Suppressor macrophage treated with lipopolysaccharide for 4 hours (primary cell): ENCODE measurements around the gene FLRT2.

Experiments used
- DNase-seq: peaks from one replicate; pipeline ENCODE4 v3.0.0-alpha.2; 2020

The FLRT2 gene, protein sequence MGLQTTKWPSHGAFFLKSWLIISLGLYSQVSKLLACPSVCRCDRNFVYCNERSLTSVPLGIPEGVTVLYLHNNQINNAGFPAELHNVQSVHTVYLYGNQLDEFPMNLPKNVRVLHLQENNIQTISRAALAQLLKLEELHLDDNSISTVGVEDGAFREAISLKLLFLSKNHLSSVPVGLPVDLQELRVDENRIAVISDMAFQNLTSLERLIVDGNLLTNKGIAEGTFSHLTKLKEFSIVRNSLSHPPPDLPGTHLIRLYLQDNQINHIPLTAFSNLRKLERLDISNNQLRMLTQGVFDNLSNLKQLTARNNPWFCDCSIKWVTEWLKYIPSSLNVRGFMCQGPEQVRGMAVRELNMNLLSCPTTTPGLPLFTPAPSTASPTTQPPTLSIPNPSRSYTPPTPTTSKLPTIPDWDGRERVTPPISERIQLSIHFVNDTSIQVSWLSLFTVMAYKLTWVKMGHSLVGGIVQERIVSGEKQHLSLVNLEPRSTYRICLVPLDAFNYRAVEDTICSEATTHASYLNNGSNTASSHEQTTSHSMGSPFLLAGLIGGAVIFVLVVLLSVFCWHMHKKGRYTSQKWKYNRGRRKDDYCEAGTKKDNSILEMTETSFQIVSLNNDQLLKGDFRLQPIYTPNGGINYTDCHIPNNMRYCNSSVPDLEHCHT

DNA sequence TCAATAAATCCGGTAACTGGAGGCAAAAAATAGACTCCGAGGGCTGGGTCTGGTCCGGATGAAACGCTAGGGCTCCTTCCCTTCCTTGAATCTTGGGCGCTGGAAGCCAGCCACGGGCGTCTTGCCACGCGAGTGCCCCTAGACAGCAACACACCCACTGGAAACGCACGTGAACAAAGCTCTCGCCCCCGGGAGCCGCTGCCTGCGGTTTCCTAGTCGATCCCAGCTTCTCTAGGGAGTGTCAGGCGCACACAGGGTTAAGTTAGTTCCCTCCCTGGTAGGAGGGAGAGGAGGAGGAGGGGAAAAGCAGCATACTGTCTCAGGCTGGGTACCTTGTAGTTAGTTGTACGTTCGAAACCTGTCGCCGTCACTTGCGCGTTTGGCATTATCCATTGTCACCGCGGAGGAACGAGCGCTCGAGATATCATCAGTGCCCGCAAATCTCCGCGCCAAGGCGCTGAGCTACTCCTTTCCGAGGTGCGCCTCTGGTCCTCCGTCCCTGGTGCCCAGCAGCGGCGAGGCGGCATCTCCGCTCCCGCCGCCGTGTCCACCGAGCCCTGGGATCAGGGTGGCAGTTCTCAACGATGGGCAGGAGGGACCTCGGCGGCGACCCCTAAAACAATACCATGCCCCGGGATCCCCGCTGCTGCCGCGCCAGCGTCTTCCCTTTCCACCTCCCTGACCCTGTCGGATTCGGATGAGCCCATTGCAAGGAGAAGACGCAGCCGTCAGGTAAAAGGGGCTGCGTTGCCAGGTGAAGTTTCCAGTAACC lies at the start of gene FLRT2:
Gene FLRT2 (plus strand): TSS at position 342 of the 772 bp plus-strand sequence. CDS start 91,371 bp downstream, outside the sequence.
- peak; percentile 41 for DNase-seq

DNA sequence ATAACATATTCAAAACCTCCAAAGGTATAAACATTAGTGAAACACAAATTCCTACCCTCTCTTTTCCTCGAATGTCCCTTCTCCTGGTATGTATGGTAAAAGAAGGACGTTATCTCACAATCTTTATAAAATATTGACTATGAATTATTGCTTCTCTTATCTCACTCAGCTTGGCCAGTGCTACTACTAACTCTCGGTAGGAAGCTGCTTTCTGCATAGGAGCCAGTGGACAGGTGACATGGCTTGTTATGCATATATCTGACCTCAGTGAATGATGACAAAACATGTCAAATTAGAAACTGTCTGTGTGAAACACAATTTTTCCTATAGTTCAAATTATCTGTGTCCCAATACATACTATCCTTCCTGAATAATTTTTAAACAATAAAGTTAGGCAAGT lies 48.5 kb upstream of the FLRT2 start:
- DNase-seq = no peak

GRCh38 chr14:85482552-85482951 lies 47.4 kb upstream of the FLRT2 start:
- DNase-seq = no peak

- no peak for DNase-seq
Measured at GRCh38 chr14:85483037-85483436, 46.9 kb upstream of the FLRT2 start.

DNA sequence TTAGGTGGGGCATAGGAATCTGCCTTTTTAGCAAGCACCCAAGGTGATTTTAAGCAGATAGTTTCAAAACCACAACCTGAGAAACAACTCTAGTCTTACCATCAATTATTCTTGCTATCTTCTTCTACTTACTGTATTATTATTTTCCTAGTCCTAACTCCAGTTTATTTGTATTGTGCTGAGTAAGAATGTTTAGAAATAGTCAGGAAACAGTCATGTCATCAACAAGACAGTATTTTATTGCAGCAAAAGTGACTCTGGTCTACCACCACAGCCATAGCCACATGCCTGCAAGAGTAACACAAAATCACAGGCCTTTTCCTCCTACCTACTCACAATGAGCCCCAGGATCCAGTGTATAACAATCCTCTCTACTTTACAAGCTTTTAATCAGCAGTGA lies 46.3 kb upstream of the FLRT2 start:
- no peak for DNase-seq

DNA sequence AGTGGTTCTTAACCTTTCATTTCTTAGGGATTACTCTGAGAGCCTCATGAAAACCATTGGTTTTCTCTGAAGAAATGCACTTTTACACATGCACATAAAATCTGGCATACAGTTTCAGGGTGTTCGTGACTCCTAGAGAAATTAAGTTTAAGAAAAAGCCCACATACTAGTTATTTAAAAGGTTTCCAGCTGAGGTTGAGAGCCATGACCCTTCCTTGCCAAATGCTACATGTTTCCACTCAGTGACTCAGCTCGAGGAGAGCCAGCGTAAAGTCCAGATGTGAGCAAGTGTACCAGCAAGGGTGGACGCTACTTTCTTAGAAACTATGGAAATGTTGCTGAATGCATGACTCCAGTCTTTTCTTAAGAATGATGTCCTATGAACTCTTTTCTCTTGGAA lies 42.7 kb upstream of the FLRT2 start:
- no peak for DNase-seq

DNA sequence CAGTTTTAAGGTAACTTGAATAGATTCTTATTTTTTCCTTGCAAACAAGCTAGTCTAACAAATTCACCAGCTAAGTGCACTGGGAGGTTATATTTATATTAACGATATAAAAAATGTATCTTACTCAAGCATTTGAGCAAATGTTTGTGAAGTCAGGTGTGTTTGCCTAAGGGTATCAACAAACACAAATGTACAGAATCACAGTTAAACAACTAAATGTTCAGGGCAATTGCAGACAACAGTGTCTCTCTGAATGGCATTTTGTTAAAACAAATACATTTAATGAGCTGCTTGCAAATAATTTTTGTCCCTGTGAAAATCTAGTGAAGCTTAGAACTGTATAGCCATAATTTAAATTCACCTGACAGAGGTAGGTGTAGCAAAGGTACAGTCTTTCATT lies 28.2 kb upstream of the FLRT2 start:
- DNase-seq = no peak

- no peak for DNase-seq
Measured at GRCh38 chr14:85508863-85509262, 21.1 kb upstream of the FLRT2 start.

- no peak for DNase-seq
Measured at GRCh38 chr14:85512451-85512850, 17.5 kb upstream of the FLRT2 start.

DNA sequence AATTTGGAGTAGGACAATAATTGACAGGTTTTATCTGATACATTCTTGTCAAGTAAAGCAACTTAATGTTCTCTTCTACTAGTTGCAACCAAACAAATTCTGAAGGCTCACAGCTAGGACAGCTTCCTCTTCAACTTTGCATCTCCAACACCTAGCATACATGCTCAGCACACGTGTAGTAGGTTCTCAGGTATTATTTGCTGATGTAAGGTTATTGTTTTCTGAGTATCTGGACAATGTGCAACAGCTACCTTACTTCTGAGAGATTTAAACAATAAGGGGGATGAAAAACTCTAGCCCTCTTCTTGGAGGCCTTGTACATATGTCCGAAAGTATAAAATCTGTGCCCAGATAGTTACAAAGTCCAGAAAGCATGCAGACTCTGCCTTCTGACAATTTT lies 15.5 kb upstream of the FLRT2 start:
- DNase-seq = no peak

DNA sequence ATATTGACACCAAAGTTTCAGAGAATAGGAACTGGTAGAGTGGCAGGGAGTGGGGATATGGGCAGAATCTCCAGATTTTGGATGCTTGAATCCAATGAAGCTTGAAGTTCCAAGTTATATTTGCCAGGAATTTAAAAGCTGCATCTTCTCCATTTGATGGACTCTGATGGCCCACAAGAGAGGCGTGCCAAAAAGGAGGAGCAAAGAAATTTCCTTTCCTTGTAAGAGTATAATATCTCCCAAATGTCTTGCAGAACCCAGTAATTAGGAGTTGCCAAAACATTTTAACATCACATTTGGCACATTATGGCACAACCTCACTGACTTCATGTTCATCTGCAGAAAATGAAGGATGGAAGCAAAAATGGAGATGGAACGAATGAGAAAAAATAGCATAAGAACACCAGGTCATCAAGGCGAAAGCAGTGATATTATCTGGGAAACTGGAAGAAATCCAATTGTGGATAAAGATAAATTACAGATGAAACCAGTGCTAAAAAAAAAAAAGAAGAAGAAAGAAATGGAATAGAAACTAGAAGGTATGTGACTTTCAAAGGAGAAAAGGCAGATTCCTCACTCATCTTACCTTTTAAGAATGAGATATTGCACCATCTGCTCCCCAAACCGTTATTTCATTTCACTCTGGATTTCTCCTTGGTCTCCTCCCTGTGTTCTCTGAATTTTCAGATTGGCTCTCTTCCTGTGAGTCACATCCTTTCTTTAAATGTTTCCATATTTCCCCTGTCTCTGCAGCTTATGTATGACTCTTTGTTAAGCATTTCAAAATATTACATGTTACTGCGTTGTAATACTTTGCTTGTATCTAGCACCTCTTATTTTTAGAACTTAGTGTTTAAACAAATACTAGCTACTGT lies 13.5 kb upstream of the FLRT2 start:
- peak; percentile 40 for DNase-seq

- no peak for DNase-seq
Measured at GRCh38 chr14:85517114-85517688, 12.7 kb upstream of the FLRT2 start.

GRCh38 chr14:85519661-85520305 lies 10.2 kb upstream of the FLRT2 start:
- no peak for DNase-seq

DNA sequence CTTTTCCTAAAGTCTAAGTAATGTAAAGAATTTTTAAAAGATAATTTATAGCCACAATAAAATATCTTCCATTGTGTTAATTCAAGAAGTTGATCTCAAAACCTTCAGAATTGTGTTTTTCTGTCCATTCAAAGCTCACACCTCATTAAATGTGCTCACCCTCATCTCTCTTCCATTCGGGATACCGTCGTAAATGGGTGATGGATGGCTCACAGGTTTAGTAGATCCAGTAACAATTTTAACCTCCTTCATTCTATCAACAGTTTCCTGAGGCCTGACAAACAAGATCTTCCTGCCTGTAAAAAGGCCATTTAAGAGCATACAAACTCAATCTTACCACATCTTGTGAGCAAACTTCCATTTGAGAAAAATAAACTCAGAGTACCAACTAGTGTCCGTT lies 9.4 kb upstream of the FLRT2 start:
- no peak for DNase-seq

DNA sequence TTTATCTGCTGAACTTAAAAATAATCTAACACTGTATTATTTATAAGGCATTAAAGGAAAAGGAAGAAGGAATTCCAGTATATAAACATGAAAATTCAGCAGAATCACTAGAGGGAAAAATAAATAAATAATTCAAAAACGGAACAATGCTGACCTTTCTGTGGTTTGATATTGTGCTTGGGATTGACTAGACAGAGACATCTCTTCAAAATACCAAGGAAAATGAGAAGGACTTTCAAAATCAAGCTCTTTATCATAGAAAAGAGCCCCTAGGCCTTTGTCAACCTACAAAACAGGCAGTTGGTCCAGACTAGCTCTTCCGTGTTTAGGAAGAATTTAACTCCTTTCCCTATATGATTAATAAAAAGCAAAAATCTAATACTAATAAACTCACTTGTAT lies 6.3 kb upstream of the FLRT2 start:
- DNase-seq = no peak

GRCh38 chr14:85527006-85527405 lies 2.9 kb upstream of the FLRT2 start:
- DNase-seq = peak; percentile 27

DNA sequence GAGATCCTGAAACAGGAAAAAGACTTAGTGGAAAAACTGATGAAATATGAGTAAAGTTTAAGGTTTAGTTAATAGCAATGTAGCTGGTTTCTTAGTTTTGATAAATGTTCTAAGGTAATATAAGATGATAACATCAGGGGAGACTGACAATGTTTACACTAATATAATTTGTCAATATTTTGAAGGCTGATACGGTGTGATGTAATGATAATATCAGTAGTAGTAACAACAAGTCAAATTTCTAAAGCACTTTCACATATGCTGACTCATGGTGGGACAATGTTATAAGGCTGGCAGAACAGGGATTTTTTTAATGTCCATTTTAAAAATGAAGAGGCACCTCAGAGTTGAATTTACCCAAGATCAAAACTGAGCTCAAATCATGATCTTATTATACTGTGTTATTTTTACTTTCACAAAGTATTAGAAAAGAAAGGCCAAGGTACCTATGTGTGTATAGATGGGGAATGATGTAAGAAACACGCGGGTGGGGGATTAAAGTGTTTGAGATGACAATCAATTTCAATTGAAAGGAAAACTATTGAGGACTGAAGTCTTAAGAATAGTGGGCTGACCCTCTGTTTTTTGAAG lies 2.4 kb upstream of the FLRT2 start:
- DNase-seq = no peak

GRCh38 chr14:85528080-85528896 lies 1.7 kb upstream of the FLRT2 start:
- peak; percentile 60 for DNase-seq

GRCh38 chr14:85528897-85529631 lies 880 bp upstream of the FLRT2 start:
- peak; percentile 52 for DNase-seq

DNA sequence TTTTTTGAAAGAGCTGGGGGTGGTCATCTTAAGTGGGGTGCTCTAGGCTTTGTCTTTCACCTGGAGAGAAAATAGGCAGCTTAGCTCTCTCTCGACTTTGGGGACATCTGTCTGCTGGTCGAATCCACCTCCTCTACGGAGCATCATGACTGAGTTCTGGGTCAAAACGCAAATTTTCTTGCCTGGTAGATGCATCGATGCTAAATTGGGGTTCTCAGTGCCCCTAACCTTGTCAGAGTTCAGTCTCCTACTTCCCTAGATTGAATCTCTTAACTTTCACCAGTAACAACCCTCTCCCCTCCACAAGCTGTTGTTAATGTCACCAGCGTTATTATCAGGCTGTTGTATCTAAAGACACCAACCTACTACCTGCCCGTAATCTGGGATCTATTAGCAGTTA lies 682 bp downstream of the FLRT2 start:
- DNase-seq = no peak
